ENCODE measurements around the gene NSD2.
"Not testable (repeated sequence)": the region's sequence is repeated elsewhere in the genome, so short reads cannot be mapped to it uniquely, and the experiment has no call there.

The NSD2 gene

GRCh38 chr4:1842339-1842895 is 28.8 kb upstream of the NSD2 start:
- H3K4me3 ChIP-seq (ENCODE audit: low read length) = no peak overlapping the region
- DNase-seq (ENCODE audit: low read depth) = no peak
- TF ChIP-seq CTCF (conservative IDR thresholded peaks at IDR 0.05; ENCODE audit: low read depth, low read length) = peak; percentile 13

GRCh38 chr4:1842993-1843448 is 28.2 kb upstream of the NSD2 start:
- no peak for TF ChIP-seq CTCF (conservative IDR thresholded peaks at IDR 0.05; ENCODE audit: low read depth, low read length)
- DNase-seq (ENCODE audit: low read depth) = peak; percentile 89
- H3K4me3 ChIP-seq (ENCODE audit: low read length) = no peak overlapping the region

GRCh38 chr4:1843852-1844251 is 27.3 kb upstream of the NSD2 start:
- H3K4me3 ChIP-seq (ENCODE audit: low read length) = no peak overlapping the region
- DNase-seq (ENCODE audit: low read depth) = no peak
- no peak for TF ChIP-seq CTCF (conservative IDR thresholded peaks at IDR 0.05; ENCODE audit: low read depth, low read length)

- not testable (repeated sequence) for H3K4me3 ChIP-seq (ENCODE audit: low read length); DNase-seq (ENCODE audit: low read depth)
These were observed 26.6 kb upstream of the NSD2 start for GRCh38 chr4:1844618-1845017.

- H3K4me3 ChIP-seq (ENCODE audit: low read length) = no peak overlapping the region
- DNase-seq (ENCODE audit: low read depth) = no peak
- no peak for TF ChIP-seq CTCF (conservative IDR thresholded peaks at IDR 0.05; ENCODE audit: low read depth, low read length)
These were observed 24.6 kb upstream of the NSD2 start for GRCh38 chr4:1846580-1846979.

GRCh38 chr4:1850276-1850675 is 20.9 kb upstream of the NSD2 start:
- no peak overlapping the region for H3K4me3 ChIP-seq (ENCODE audit: low read length)
- no peak for DNase-seq (ENCODE audit: low read depth)
- TF ChIP-seq CTCF (conservative IDR thresholded peaks at IDR 0.05; ENCODE audit: low read depth, low read length) = no peak

- DNase-seq (ENCODE audit: low read depth) = no peak
- H3K4me3 ChIP-seq (ENCODE audit: low read length) = no peak overlapping the region
- no peak for TF ChIP-seq CTCF (conservative IDR thresholded peaks at IDR 0.05; ENCODE audit: low read depth, low read length)
These were observed 20.0 kb upstream of the NSD2 start for GRCh38 chr4:1851160-1851559.

All from retinal pigment epithelial cell (primary cell).